ENCODE data around the gene LRRIQ1.

LRRIQ1 gene

GRCh38 chr12:85076688-85077430 is 40.7 kb downstream of the LRRIQ1 start:
- no peaks in the 10 kb centered on the region for H3K27me3 Mint-ChIP-seq
- no peak overlapping the region for H3K27ac Mint-ChIP-seq
- no peaks in the 10 kb centered on the region for H3K4me1 Mint-ChIP-seq
- no peak overlapping the region for H3K4me3 Mint-ChIP-seq
- no peaks in the 10 kb centered on the region for H3K36me3 Mint-ChIP-seq
- ATAC-seq (ENCODE audit: low read depth), result peak; percentile 37
- H3K9me3 Mint-ChIP-seq, result no peaks in the 10 kb centered on the region
- no peak for DNase-seq (ENCODE audit: low spot score in 2 of 2)

GRCh38 chr12:85085066-85085465 is 48.9 kb downstream of the LRRIQ1 start:
- DNase-seq (ENCODE audit: low spot score in 2 of 2) (no peak), ATAC-seq (ENCODE audit: low read depth) (no peak)
- Mint-ChIP-seq H3K27ac (no peak overlapping the region), H3K27me3 (no peaks in the 10 kb centered on the region), H3K4me1 (no peaks in the 10 kb centered on the region), H3K4me3 (no peak overlapping the region), H3K9me3 (peaks cover 3% of the 10 kb centered on the region), H3K36me3 (no peaks in the 10 kb centered on the region)

DNA sequence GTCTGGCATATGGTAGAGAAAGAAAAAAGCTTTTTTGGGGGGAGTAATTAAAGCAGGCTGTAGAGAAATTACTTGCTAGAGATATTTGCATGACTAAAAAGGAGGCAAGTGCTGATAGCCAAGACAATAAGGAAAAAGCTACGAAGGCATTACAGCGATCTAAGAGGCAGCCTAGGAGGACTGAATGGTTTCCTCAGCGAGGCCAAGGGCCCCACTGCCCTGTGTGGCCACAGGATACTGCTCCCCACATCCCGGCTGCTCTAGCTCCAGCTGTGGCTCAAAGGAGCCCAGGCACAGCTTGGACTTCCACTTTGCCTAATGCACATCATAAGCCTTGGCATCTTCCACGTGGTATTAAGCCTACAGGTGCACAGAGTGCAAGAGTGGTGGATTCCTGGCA is 53.6 kb downstream of the LRRIQ1 start:
- no peak overlapping the region for H3K4me3 Mint-ChIP-seq
- H3K4me1 Mint-ChIP-seq, result no peaks in the 10 kb centered on the region
- H3K9me3 Mint-ChIP-seq, result peaks cover 3% of the 10 kb centered on the region
- DNase-seq (ENCODE audit: low spot score in 2 of 2), result no peak
- H3K27me3 Mint-ChIP-seq, result no peaks in the 10 kb centered on the region
- ATAC-seq (ENCODE audit: low read depth), result no peak
- H3K27ac Mint-ChIP-seq, result no peak overlapping the region
- no peaks in the 10 kb centered on the region for H3K36me3 Mint-ChIP-seq

DNA sequence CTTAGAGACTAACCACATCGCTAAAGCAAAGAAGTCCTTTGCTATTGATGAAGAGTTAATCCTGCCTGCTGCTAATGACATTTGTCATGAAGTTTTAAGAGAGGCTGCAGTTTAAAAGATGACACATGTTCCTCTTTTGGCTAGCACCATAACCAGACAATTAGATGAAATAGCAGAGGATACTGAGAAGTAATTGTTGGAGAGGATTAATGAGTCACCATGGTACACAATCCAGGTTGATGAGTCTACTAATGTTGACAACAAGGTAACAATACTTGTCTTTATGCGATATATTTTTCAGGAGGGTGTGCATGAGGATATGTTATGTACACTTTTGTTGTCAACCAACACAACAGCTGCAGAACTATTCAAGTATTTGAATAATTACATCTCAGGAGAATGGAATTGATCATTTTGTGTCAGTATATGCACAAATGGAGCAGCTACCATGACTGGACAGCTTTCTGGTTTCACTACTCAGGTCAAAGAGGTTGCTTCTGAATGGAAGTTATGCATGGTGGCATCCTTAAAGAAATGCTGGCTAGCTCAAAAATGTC is 56.7 kb downstream of the LRRIQ1 start:
- Mint-ChIP-seq H3K4me3 (no peak overlapping the region), H3K36me3 (no peaks in the 10 kb centered on the region), H3K4me1 (no peaks in the 10 kb centered on the region), H3K27me3 (no peaks in the 10 kb centered on the region), H3K27ac (no peak overlapping the region), H3K9me3 (peaks cover 2% of the 10 kb centered on the region)
- ATAC-seq (ENCODE audit: low read depth) (no peak), DNase-seq (ENCODE audit: low spot score in 2 of 2) (no peak)

- no peak for DNase-seq (ENCODE audit: low spot score in 2 of 2)
- ATAC-seq (ENCODE audit: low read depth), result no peak
- Mint-ChIP-seq H3K36me3 (no peaks in the 10 kb centered on the region), H3K4me3 (no peak overlapping the region), H3K27ac (no peak overlapping the region), H3K27me3 (no peaks in the 10 kb centered on the region), H3K9me3 (peaks cover 2% of the 10 kb centered on the region), H3K4me1 (no peaks in the 10 kb centered on the region)
Observed at GRCh38 chr12:85095501-85095900, 59.4 kb downstream of the LRRIQ1 start.

- DNase-seq (ENCODE audit: low spot score in 2 of 2), result no peak
- ATAC-seq (ENCODE audit: low read depth), result no peak
- Mint-ChIP-seq H3K4me3 (no peak overlapping the region), H3K27me3 (no peaks in the 10 kb centered on the region), H3K4me1 (no peaks in the 10 kb centered on the region), H3K27ac (no peak overlapping the region), H3K9me3 (no peaks in the 10 kb centered on the region), H3K36me3 (no peaks in the 10 kb centered on the region)
Observed at GRCh38 chr12:85130646-85131045, 94.5 kb downstream of the LRRIQ1 start.

DNA sequence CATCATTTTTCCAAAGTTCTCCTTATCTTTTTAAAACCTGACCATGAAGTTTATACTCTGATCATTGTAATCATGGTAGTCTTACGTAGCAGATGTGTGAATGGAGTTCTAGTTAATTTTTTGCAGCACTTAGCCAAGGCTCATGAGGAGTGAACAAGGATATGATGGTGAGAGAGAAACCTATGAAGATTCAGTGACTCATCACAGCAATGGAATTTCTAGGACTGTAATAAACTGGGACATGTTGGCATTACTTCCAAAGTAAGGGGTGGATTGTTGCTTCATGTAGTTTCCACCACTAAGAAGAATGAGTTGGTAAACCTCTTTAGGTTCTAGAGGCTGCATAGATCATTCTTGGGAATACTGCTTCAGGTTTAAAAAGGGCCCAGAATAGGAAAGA is 102.7 kb downstream of the LRRIQ1 start:
- Mint-ChIP-seq H3K9me3 (peaks cover 2% of the 10 kb centered on the region), H3K36me3 (no peaks in the 10 kb centered on the region), H3K4me1 (no peaks in the 10 kb centered on the region), H3K27me3 (no peaks in the 10 kb centered on the region), H3K4me3 (no peak overlapping the region), H3K27ac (no peak overlapping the region)
- ATAC-seq (ENCODE audit: low read depth) (no peak), DNase-seq (ENCODE audit: low spot score in 2 of 2) (no peak)

DNA sequence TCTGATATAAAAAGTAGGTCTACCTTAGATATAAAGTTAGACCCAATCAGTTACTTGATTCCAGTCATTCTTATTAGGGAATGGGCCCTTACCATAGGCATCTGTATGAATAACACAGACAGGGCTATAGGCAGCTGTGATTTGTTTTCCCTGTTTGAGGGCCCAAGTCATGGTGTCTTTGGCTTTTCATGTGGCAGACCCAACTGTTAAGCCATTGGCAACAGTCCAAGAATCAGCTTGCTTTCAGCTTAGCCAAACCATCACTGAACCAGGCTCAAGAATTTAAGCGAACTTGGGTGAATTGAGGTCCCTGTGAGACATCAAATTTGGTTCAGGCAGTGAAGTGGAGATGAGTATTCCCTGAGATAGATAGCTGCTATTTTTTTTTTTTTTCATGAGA is 111.2 kb downstream of the LRRIQ1 start:
- Mint-ChIP-seq H3K4me1 (no peaks in the 10 kb centered on the region), H3K36me3 (no peaks in the 10 kb centered on the region), H3K4me3 (no peak overlapping the region), H3K9me3 (no peaks in the 10 kb centered on the region), H3K27ac (no peak overlapping the region), H3K27me3 (no peaks in the 10 kb centered on the region)
- DNase-seq (ENCODE audit: low spot score in 2 of 2) (no peak), ATAC-seq (ENCODE audit: low read depth) (no peak)

DNA sequence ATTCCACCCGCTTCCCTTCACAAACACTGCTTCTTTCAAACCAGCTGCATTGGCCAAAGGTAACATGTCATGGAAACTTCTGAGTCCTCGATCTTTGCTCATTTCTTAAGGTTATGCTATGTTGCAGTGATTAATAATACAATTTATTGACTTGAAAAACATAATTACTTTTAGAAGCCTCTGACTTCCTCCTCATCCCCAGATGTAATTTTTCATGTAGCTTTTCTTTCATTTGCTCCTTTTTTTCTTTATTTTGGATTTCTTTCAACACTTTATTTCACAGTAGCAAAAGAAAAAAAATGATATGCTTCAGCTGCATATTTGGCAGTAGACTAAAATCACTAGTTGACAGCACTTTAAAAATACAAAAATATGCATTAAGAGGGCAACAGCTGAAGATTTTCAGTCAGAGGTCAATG is 116.2 kb downstream of the LRRIQ1 start:
- Mint-ChIP-seq H3K4me1 (no peaks in the 10 kb centered on the region), H3K27me3 (no peaks in the 10 kb centered on the region), H3K36me3 (no peaks in the 10 kb centered on the region), H3K4me3 (no peak overlapping the region), H3K27ac (no peak overlapping the region), H3K9me3 (no peaks in the 10 kb centered on the region)
- DNase-seq (ENCODE audit: low spot score in 2 of 2) (no peak), ATAC-seq (ENCODE audit: low read depth) (no peak)

GRCh38 chr12:85155791-85156190 is 119.6 kb downstream of the LRRIQ1 start:
- Mint-ChIP-seq H3K9me3 (no peaks in the 10 kb centered on the region), H3K4me3 (no peak overlapping the region), H3K27ac (no peak overlapping the region), H3K36me3 (no peaks in the 10 kb centered on the region), H3K27me3 (no peaks in the 10 kb centered on the region), H3K4me1 (no peaks in the 10 kb centered on the region)
- ATAC-seq (ENCODE audit: low read depth) (no peak), DNase-seq (ENCODE audit: low spot score in 2 of 2) (no peak)

DNA sequence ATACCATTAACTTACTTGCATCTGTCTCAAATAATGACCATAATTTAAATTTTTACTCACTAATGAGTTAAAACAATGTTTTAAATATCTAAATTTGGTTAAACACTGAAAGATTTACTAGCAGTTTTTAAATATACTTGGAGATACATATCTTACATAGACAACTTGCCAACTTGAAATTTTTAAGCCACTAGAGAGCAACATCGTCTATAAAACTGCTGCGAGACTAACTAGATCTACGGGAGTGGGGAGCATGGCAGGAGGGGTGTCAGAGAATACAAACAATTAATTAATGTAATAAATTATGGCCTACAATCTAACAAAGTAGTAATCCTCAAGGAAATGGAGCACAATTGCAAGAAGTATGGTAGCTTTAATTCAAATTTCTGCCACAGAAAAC is 120.4 kb downstream of the LRRIQ1 start:
- H3K4me3 Mint-ChIP-seq, result no peak overlapping the region
- no peak for ATAC-seq (ENCODE audit: low read depth)
- H3K36me3 Mint-ChIP-seq, result no peaks in the 10 kb centered on the region
- no peak overlapping the region for H3K27ac Mint-ChIP-seq
- no peak for DNase-seq (ENCODE audit: low spot score in 2 of 2)
- no peaks in the 10 kb centered on the region for H3K4me1 Mint-ChIP-seq
- no peaks in the 10 kb centered on the region for H3K27me3 Mint-ChIP-seq
- no peaks in the 10 kb centered on the region for H3K9me3 Mint-ChIP-seq

DNA sequence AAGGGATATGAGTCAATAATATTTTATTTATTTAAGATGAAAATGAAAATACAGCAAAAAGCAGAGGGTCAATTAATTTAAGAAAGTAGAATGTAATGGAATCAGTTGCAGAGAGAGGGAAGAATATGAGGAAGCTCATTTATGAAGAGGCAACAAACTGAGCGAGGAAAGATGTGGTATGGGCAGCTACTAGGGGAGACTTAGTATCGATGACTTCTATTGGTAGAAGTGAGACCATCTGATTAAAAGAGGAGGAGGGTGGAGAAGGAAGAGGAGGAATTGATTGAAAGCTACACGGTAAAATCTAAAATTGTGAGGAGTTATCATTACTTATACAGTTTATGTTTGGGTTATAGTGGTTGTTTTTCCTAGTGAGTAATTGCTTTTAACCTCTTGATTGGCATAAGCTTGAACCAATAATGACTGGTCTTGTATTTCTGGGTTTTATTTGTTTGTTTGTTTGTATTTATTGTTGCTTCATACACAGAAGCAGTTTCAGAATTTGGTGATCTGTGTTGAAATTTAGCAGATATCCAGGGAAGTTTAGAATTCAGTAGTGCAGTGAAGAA is 121.0 kb downstream of the LRRIQ1 start:
- H3K27me3 Mint-ChIP-seq, result no peaks in the 10 kb centered on the region
- no peaks in the 10 kb centered on the region for H3K36me3 Mint-ChIP-seq
- ATAC-seq (ENCODE audit: low read depth) (no peak), DNase-seq (ENCODE audit: low spot score in 2 of 2) (no peak)
- no peak overlapping the region for H3K27ac Mint-ChIP-seq
- no peaks in the 10 kb centered on the region for H3K4me1 Mint-ChIP-seq
- no peaks in the 10 kb centered on the region for H3K9me3 Mint-ChIP-seq
- H3K4me3 Mint-ChIP-seq, result no peak overlapping the region

DNA sequence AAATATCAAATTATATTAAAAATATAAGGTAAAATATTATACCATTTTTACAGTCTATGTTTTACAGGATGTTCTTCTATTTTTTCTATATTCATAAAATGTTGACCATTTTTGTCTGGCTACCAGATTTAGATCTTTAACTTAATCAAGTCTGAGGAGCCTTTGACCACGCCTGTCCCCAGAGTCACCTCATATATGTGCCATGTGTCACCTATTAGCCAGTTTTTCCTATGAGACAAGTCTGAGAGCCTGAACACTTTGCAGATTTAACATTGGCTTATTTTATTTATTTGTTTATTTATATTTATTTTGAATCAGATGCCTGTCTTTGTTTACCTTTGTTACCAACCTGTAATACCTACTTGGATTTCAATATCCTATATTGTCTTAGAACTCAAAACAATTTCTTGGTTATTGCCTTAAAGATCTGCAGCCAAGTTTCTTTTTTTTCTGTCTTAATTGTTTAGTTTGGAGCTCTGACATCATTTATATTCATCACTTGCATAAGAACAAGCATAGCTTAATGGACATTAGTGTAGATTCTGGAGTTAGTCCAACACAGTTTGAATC is 127.7 kb downstream of the LRRIQ1 start:
- DNase-seq (ENCODE audit: low spot score in 2 of 2) (no peak), ATAC-seq (ENCODE audit: low read depth) (no peak)
- H3K36me3 Mint-ChIP-seq, result no peaks in the 10 kb centered on the region
- H3K27ac Mint-ChIP-seq, result no peak overlapping the region
- no peaks in the 10 kb centered on the region for H3K9me3 Mint-ChIP-seq
- H3K4me1 Mint-ChIP-seq, result no peaks in the 10 kb centered on the region
- H3K27me3 Mint-ChIP-seq, result no peaks in the 10 kb centered on the region
- H3K4me3 Mint-ChIP-seq, result no peak overlapping the region

DNA sequence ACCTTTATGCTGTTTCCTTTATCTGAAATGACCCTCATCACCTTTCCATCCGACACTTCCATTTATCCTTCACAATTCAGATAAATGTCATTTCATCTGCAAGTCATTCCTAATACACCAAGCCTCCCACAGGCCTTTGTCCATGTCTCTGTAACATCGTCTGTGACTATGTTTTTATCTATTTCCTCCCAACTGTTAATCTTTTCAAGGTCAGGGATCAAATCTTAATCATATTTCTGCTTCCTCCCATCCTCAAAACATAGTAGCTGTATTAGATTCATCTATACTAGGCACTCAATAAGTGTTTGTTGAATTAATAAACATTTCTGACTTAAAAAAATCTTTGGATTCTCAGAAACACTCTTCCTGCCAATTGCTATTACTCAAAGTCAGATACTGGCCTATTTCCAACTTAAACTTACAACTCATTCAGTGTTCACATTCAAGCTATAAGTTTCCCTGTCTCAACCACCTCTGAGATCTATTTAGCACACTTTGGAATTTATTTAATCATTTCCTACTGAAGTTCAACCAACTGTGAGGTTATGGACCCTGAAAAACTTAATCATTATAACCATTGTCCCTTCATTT is 143.6 kb downstream of the LRRIQ1 start:
- H3K4me1 Mint-ChIP-seq, result no peaks in the 10 kb centered on the region
- H3K27me3 Mint-ChIP-seq, result no peaks in the 10 kb centered on the region
- H3K4me3 Mint-ChIP-seq, result no peak overlapping the region
- ATAC-seq (ENCODE audit: low read depth) (no peak), DNase-seq (ENCODE audit: low spot score in 2 of 2) (no peak)
- H3K27ac Mint-ChIP-seq, result no peak overlapping the region
- no peaks in the 10 kb centered on the region for H3K36me3 Mint-ChIP-seq
- peaks cover 1% of the 10 kb centered on the region for H3K9me3 Mint-ChIP-seq

Data from memory B cell (primary cell).